ENCODE measurements around the gene MT1X.
A peak's percentile ranks its signal among the peaks of the same experiment; 100 is the strongest.

MT1X gene

DNA sequence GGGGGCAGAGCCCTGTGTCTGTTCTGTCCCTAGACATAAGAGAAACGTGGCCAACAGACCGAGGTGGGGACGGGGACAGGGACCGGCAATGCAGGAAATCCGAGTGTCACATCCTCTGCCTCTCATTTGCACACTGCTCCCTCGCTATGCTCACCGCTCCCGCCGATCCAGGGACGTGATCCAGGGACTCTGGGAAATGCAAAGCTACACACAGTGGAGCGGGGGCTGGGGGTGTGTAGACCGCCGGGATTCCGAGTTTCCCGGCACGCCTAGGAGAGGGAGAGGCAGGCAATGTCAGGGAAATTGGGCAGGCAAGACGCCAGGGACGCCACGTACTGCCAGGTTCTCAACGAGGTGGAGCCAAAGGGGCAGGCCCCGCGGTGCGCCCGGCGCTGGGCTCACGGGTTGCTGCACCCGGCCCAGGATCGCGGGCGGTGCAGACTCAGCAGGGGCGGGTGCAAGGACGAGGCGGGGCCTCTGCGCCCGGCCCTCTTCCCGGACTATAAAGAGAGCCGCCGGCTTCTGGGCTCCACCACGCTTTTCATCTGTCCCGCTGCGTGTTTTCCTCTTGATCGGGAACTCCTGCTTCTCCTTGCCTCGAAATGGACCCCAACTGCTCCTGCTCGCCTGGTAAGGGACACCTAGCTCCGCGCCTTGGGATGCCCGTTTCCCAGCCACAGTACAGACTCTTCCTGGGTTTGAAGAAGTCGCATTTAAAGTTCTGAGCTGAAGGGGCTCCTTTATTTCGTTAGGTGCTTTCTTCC is at the start of gene MT1X:
Gene MT1X, plus strand, starts transcription at position 532 of the 764 bp plus-strand sequence. Its CDS starts 71 bp downstream, at position 603.
- DNase-seq = peak; percentile 76 to 77

DNA sequence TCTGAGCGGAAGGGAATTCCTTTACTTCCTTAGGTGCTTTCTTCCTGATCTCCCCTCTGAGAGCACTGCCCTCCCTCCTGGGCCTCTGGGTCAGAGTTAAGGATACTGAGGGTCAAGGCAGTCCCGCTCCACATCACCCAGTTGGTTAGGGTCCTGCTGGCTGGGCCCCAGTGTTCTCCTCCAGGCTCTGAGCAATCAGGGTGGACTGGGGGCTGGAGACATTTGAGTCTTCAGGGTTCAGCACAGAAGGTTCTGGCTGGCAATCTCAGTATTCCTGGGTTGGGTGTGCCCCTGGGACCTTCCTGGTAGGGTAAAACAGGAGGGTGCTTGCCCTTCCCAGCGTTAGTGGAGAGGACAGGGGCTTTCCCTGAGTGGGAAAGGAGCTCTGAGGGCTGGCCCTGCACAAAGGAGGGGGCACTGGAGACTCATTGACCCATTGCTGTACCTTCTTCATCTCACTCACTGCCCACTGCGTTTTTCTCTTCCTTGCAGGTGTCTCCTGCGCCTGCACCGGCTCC is 49.4 kb upstream of the MT1X start:
- DNase-seq = no peak

DNA sequence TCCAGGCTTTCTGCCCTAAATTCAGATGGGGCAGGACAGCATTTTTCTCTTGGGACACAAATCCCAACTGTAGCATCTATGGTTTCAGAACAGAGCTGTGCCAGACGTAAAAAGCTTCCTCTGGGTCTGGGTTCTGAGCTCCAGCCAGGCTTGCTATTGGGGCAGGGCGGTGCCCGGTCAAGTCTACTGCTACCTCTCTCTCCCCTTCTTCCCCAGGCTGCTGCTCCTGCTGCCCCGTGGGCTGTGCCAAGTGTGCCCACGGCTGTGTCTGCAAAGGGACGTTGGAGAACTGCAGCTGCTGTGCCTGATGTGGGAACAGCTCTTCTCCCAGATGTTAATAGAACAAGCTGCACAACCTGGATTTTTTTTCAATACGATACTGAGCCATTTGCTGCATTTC is 48.7 kb upstream of the MT1X start:
- DNase-seq = no peak

DNA sequence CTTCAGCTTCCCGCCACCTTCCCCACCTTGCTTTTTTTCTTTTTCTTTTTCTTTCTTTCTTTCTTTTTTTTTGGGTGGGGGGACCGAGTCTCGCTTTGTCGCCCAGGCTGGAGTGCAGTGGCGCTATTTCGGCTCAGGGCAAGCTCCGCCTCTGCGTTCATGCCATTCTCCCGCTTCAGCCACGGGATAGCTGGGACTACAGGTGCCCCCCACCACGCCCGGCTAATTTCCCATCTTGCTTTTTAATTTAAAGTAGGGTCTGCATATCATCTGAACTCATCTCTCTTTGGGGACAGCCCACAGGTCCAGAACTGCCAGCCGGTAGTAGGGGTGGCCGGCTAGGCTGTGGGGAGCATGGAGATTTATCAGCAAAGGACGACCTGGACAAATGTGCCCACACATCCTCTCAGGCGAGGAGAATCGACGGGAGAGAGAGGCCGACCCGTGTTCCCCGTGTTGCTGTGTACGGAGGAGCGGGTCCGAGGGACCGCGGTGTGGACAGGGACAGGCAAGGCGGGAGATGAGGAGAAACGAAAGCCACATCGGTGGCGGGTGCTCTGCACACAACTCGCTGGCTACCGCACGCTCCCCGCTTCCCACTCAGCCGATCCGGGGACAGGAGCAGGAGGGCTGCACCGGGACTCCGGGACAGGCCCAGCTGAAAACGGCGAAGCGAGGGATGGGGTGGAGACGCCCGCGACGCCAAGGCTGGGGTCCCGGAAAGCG is 47.4 kb upstream of the MT1X start:
- no peak for DNase-seq

DNA sequence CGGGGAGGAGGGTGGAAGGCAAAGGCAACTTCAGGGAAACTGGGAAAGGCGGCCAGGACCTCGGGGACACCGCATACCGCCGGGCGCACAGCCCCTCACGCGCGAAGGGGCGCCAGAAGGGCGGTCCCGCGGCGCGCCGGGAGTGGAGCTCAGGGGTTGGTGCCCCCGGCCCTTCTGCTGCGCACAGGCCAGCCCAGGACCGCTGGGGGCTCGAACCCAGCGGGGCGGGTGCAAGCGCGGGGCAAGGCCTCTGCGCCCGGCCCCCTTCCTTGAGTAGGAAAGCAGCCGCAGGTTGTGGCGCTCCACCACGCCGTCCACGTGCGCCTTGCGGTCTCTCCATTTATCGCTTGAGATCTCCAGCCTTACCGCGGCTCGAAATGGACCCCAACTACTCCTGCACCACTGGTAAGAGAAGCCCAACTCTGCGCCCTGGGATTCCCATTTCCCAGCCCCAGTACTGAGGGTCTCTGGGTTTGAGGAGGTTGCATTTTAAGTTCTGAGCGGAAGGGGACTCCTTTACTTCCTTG is 46.8 kb upstream of the MT1X start:
- DNase-seq = no peak

DNA sequence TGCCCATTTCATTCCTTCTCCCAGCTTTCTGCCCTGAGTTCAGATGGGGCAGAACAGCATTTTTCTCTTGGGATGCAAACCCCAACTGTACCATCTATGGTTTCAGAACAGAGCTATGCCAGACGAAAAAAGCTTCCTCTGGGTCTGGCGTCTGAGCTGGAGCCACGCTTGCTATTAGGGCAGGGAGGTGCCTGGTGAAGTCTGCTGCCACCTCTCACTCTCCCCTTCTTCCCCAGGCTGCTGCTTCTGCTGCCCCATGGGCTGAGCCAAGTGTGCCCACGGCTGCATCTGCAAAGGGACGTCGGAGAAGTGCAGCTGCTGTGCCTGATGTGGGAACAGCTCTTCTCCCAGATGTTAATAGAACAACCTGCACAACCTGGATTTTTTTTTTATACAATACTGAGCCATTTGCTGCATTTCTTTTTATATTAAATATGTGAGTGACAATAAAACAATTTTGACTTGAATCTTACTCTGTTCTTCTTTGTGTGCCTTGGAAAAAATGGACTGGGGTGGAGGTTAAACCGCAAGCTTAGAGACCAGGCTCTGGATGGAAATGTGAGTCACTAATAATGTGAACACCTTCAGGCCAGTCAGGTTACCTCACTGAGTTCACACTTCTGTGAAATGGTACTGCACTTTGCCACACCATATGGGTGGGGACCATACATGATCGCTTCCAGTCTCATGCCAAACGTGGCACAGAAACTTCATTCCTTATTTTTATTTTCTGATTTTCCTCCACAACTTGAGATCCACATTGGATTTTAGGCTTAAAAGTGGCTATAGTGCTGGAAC is 45.5 kb upstream of the MT1X start:
- no peak for DNase-seq

DNA sequence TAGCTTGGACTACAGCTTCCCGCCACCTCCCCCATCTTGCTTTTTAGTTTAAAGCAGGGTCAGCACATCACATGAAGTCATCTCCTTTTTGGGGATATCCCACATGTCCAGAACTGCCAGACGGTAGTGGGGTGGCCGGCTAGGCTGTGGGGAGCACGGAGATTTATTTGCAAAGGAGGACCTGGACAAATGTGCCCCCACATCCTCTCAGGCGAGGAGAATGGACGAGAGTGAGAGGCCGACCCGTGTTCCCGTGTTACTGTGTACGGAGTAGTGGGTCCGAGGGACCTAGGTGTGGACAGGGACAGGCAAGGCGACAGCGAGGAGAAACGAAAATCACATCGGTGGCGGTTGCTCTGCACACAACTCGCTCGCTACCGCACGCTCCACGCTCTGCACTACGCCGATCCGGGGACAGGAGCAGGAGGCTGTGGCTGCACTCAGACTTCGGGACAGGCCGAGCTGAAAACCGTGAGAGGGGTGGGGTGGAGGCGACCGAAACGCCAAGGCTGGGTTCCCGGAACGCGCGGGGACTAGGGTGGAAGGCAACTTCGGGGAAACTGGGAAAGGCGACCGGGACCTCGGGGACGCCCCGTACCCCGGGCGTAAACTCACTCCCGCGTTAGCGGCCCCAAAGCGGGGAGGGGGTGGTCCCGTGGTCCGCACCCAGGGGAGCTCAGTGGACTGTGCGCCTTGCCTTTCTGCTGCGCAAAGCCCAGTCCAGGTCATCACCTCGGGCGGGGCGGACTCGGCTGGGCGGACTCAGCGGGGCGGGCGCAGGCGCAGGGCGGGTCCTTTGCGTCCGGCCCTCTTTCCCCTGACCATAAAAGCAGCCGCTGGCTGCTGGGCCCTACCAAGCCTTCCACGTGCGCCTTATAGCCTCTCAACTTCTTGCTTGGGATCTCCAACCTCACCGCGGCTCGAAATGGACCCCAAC is 44.2 kb upstream of the MT1X start, which contains the start of gene MT1A:
Gene MT1A, plus strand, starts transcription at position 853 of the 937 bp plus-strand sequence. Its CDS starts 73 bp downstream, at position 926.
- DNase-seq = no peak

DNA sequence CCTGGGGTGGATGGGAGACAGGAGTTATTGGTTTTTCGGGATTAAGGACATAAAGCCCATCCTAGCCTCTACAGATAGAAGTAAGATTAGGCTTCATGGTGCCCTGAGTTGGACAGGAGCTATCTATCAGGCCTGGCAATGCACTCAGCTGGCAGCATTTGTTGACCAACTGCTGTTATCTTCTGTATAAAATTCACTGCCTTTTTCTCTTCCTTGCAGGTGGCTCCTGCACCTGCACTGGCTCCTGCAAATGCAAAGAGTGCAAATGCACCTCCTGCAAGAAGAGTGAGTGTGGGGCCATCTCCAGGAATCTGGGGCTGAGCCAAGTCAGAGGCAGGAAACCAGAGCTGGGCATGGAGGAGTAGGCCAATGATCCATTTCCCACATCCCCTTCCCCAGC is 43.2 kb upstream of the MT1X start:
- no peak for DNase-seq

DNA sequence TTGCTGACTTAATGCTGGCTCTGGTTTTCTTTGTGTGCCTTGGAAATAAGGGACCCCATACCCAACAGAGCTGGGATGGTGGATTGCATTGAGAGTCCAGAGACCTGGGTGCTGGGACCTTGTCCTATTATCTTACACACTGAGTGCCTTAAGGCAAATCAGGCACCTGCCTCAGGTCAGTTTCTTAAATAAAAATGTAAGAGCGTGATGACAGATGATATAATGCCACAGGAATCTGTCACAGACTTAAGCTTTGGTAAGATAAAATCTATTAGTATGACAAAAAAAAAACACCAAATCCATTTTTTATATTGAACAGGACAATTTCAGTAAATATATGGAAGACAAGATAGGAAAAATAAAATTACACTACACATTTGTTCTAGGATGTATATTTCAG is 42.2 kb upstream of the MT1X start:
- DNase-seq = no peak

DNA sequence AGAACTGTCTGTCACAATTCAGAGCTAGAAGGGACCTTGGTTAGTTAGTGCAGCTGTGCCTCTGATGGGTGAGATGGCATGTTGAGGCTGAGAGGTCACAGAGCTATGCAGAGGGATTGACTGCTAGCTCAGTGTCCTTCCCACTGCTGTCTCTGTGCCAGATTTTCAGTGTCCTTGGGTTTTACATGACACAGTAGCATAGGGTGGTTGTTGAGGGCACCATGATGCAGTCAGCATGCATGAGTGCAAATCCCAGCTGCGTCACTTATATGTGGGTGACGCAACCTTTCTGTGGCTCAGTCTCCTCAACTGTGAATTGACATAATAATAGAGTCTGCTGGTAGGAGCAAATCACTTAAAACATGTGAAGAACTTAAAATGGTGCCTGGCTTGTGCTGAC is 41.1 kb upstream of the MT1X start:
- DNase-seq = no peak

DNA sequence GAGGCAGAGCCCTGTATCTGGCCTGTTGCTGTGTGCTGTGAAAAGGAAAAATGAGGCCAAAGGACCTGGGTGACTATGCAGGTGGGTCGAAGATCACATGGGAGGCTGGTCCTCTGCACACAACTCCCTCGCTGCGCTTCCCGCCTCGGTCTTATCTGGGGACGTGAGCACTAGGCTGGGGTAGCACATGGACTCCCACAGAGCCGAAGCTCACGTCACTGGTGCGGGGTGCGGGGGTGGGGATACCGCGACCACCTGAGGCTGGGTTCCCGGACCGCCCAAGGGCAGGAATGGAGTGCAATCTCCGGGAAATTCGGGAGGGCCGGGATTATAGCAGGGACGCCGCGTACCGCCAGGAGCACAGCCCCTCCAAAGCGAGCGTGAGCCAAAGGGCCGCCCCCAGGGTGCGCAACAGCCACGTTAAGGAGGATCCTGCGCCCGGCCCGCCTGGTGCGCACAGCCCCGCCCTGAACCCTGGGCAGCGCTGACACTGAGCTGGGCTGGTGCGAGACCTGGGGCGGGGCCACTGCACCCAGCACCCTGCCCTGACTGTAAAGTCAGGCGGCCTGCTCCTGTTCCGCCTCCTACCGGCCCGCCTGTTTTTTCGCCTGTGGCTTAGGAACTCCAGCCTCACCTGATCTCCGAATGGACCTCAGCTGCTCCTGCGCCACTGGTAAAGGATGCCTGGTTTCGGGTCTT is 39.0 kb upstream of the MT1X start:
- DNase-seq = peak; percentile 60 to 63

DNA sequence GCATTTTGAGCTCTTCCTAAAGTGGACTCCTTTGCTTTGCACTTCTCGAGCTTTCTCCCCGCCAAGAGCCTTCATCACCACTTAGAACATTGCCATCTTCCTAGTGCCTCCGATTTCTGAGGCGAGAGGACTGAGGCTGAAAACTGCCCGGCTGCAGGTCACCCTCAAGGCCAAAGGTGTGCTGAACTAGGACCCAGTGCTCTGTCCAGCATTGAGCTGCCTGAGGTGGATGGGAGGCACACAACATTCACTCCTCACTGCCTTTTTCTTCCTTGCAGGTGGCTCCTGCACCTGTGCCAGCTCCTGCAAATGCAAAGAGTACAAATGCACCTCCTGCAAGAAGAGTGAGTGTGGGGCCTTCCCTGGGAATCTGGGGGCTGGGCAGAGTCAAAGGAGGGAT is 38.4 kb upstream of the MT1X start:
- DNase-seq = no peak

DNA sequence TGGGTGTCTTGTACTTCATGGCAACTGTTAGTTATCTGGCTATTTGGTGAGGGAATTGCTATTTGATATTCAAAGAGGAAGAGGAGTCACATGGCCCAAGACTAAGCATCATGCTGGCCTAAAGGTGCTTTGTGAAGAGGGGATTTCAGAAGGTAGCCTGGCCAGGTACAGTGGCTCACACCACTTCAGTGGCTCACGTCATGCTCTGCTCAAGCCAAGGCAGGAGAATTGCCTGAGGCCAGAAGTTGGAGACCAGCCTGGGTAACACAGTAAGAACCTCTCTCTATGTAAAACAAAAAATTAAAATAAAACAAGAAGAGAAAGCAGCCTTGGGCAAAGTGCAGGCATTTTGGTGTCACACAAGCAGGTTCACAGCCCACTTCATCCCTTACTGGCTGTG is 37.0 kb upstream of the MT1X start:
- DNase-seq = no peak

DNA sequence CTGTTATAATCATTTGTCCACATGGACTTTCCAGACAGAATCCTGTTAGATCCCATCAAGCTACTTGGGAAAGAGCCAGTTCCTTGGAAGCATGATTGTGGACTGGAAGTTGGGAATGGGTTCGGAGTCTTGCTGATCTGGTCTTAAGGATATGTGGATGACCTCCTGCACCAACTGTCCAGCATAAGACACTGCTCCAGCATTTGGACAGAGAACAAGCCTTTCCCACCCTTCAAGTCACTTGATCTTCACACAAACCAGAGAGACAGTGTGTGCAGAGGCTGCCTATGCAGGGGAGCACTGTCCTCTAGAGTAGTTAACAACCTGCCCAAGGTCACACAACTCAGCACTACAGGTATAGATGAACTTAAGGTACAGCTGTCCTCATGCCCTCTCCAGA is 36.4 kb upstream of the MT1X start:
- DNase-seq = no peak

DNA sequence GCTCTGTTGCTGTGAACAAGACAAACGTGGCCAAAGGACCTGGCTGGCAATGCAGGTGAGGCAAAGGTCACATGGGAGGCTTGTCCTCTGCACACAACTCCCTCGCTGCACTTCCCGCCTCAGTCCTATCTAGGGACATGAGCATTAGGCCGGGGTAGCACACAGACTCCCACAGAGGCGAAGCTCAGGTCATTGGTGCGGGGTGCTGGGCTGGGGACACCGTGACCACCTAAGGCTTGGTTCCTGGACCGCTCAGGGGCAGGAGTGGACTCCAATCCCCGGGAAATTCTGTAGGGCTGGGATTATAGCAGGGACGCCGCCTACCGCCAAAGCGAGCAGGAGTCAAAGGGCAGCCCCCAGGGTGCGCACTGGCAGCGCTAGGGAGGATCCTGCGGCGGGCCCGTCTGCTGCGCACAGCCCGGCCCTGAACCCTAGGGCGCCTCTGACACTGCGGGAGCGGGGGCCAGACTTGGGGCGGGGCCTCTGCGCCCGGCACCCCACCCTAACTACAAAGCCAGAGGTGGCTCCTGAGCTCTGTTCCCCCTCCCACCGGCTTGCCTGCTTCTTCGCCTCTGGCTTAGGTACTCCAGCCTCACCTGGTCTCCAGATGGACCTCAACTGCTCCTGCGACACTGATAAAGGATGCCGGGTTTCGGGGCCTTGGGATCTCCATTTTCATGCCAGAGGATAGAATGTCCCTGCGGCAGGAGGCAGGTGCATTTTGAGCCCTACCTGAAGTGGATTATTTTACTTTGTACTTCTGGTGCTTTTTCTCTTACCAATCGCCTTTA is 34.4 kb upstream of the MT1X start:
- no peak for DNase-seq

DNA sequence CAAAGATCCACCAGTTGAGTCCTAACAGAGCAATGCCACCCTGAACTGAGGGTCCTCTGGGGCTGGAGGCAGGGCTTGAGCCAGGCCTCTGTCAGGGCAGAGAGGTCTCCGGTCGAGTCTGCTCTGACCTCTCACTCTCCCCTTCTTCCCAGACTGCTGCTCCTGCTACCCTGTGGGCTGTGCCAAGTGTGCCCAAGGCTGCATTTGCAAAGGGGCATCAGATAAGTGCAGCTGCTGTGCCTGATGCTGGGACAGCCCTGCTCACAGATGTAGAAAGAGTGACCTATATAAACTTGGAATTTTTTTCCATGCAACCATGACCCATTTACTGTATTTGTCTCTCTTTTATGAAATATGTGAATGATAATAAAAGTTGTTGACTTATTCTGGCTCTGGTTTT is 33.0 kb upstream of the MT1X start:
- DNase-seq = no peak

DNA sequence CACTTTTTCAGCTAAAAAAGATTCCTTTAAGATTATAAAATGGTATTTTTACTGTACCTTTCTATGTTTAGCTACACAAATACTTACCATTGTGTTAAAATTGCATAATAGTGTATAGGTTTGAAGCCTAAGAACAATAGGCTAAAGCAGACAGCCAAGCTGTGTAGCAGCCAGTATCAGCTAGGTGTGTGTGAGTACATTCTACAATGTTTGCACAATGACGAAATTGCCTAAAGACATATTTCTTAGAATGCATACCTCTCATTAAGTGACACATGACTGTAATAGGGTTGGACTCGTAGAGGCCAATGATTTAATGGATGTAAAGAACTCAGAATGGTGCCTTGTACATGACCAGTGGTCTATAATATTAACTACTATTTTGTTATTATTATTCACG is 32.5 kb upstream of the MT1X start:
- no peak for DNase-seq

DNA sequence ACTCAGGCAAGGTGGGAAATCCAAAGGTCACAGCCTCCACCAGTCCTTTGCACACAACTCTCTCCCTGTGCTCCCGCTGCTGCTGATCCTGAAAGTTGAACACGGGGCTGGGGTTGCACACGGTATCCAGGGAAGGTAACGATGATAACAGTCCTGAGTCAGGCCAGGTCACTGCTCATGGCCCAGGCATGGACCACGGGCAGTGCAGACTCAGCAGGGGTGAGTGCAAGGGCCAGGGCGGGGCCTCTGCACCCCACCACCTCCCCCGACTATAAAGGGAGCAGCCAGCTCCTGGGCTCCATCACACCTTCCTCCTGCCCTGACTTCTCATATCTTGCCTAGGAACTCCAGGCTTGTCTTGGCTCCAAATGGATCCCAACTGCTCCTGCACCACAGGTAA is 30.7 kb upstream of the MT1X start, which contains the start of gene MT1B:
Gene MT1B, plus strand, starts transcription at position 301 of the 400 bp plus-strand sequence. Its CDS starts 68 bp downstream, at position 369.
- no peak for DNase-seq

DNA sequence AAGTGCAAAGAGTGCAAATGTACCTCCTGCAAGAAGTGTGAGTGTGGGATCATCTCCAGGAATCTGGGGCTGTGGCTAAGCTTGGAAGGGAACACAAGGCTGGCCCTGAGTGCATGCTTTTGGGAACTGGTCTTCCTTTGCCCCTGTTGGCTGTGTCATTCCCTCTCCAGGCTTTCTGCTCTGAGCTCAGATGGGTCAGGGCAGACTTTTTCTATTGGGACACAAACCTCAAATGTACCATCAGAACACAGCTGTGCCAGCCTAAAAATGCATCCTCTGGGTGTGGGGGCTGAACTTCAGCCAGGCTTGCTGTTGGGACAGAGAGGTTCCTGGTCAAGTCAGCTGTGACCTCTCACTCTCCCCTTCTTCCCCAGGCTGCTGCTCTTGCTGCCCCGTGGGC is 29.7 kb upstream of the MT1X start:
- DNase-seq = no peak

DNA sequence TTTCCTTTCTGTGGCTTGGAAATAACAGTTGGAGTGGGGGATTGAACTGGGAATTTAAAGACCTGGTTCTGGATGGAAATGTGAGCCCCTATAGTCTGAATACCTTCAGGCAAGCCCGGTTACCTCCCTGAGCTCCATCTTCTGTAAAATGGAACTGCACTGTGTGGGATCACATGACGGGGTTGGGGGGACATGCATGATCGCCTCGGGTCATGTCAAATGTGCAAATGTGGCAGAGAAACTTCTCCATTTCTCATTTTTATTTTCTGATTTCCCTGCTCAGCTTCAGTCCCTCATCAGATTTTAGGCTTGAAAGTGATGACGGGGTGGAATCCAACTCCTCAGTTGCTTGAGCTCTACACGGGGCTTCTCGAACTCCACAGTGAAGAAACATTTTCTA is 29.1 kb upstream of the MT1X start:
- no peak for DNase-seq

Measured in activated CD4-positive, alpha-beta T cell treated with anti-CD3 and anti-CD28 coated beads, Interleukin-2, amount 50 U/mL, for 4 hours (primary cell).